ENCODE data around the gene DUSP14.
"Not testable (repeated sequence)": the region's sequence is repeated elsewhere in the genome, so short reads cannot be mapped to it uniquely, and the experiment has no call there.

DUSP14 gene

DNA sequence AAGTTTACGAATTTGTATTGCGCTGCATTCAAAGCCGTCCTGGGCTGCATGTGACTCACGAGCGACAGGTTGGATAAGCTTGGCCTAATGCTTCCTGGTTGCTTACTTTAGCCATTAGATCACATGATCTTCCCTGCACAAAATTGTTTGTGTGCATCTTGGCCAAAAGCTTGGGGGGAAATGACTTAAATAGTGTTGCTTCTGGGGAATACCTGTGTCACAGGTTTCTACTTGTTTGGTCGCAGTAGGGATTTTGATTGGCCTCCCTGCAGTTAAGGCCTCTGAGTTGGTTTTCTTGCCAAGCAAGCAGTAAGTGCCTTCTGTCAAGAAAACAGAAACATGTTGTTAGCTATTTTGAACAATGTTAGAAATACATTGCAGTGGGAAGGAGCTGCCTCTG, 39.6 kb upstream of the DUSP14 start:
- H3K9ac ChIP-seq = no peak overlapping the region
- no peaks in the 10 kb centered on the region for H3K4me1 ChIP-seq
- H2AFZ ChIP-seq = no peak overlapping the region
- H3K27me3 ChIP-seq (ENCODE audit: control insufficient read depth, insufficient read depth, low read length) = no peaks in the 10 kb centered on the region
- no peaks in the 10 kb centered on the region for H3K36me3 ChIP-seq (ENCODE audit: control insufficient read depth, insufficient read depth, low read length)
- no peak overlapping the region for H3K4me3 ChIP-seq (ENCODE audit: low read depth, low read length)
- H3K9me3 ChIP-seq (ENCODE audit: control insufficient read depth, low read length) = no peaks in the 10 kb centered on the region
- TF ChIP-seq, protein P1, sequence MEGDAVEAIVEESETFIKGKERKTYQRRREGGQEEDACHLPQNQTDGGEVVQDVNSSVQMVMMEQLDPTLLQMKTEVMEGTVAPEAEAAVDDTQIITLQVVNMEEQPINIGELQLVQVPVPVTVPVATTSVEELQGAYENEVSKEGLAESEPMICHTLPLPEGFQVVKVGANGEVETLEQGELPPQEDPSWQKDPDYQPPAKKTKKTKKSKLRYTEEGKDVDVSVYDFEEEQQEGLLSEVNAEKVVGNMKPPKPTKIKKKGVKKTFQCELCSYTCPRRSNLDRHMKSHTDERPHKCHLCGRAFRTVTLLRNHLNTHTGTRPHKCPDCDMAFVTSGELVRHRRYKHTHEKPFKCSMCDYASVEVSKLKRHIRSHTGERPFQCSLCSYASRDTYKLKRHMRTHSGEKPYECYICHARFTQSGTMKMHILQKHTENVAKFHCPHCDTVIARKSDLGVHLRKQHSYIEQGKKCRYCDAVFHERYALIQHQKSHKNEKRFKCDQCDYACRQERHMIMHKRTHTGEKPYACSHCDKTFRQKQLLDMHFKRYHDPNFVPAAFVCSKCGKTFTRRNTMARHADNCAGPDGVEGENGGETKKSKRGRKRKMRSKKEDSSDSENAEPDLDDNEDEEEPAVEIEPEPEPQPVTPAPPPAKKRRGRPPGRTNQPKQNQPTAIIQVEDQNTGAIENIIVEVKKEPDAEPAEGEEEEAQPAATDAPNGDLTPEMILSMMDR (IDR thresholded peaks at IDR 0.05) = no peak
- no peaks in the 10 kb centered on the region for H3K79me2 ChIP-seq
- no peak overlapping the region for H3K27ac ChIP-seq
- H3K4me2 ChIP-seq (ENCODE audit: low read length) = no peak overlapping the region

DNA sequence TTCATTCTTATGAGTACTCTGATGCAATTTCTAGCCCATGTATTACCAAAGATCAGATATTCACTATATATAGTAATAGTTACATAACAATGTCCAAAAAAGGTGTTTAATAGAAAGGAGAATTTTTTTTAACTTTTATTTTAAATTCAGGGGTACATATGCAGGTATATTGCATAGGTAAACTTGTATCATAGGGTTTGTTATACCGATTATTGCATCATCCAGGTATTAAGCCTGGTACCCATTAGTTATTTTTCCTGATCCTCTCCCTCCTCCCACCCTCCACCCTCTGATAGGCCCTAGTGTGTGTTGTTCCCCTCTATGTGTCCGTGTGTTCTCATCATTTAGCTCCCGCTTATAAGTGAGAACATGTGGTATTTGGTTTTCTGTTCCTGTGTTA, 31.9 kb upstream of the DUSP14 start:
- H3K79me2 ChIP-seq; H3K4me2 ChIP-seq (ENCODE audit: low read length); H3K9me3 ChIP-seq (ENCODE audit: control insufficient read depth, low read length); H3K27ac ChIP-seq; H3K27me3 ChIP-seq (ENCODE audit: control insufficient read depth, insufficient read depth, low read length); H3K36me3 ChIP-seq (ENCODE audit: control insufficient read depth, insufficient read depth, low read length); H2AFZ ChIP-seq; H3K9ac ChIP-seq; H3K4me3 ChIP-seq (ENCODE audit: low read depth, low read length); H3K4me1 ChIP-seq: not testable (repeated sequence)

DNA sequence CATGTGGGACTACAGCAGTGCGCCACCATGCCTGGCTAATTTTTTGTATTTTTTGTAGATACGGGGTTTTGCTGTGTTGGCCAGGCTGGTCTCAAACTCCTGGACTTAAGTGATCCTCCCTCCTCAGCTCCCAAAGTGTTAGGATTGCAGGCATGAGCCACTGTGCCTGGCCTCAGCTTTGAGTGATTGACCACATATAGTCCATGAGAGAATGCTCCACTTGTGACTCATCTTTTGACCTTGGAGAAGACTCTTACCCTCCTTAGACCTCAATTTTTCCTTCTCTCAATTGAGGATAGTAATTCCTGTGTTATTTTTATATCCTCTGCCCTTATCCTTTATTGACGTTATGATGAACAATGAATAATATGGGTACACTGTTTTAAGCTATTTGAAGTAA, 30.9 kb upstream of the DUSP14 start:
- no peak overlapping the region for H3K4me2 ChIP-seq (ENCODE audit: low read length)
- H3K27me3 ChIP-seq (ENCODE audit: control insufficient read depth, insufficient read depth, low read length) = no peaks in the 10 kb centered on the region
- H3K4me1 ChIP-seq = no peaks in the 10 kb centered on the region
- no peak overlapping the region for H2AFZ ChIP-seq
- no peak overlapping the region for H3K4me3 ChIP-seq (ENCODE audit: low read depth, low read length)
- TF ChIP-seq, protein P1 (IDR thresholded peaks at IDR 0.05) = no peak
- no peak overlapping the region for H3K27ac ChIP-seq
- H3K9ac ChIP-seq = no peak overlapping the region
- no peaks in the 10 kb centered on the region for H3K79me2 ChIP-seq
- no peaks in the 10 kb centered on the region for H3K36me3 ChIP-seq (ENCODE audit: control insufficient read depth, insufficient read depth, low read length)
- no peaks in the 10 kb centered on the region for H3K9me3 ChIP-seq (ENCODE audit: control insufficient read depth, low read length)

DNA sequence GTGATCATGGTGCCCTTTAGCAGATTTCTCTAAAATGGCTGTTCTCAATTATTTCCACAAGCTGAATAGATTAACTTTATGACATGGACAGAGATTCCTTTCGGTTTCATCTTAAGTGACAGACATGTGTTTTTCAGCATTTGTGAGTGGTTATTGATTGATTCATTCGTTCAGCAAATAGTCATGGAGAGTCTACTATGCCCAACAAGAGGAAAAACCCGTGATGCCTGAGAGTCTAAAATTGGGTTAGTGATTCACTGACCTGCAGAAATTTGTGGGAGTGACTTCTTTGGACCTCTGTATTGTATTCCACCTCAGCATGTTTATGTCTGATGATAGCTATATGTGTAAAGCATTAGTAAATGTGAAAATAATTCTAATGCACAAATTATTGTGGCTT, 28.0 kb upstream of the DUSP14 start:
- H3K4me1 ChIP-seq = no peaks in the 10 kb centered on the region
- no peak overlapping the region for H2AFZ ChIP-seq
- no peaks in the 10 kb centered on the region for H3K79me2 ChIP-seq
- H3K9me3 ChIP-seq (ENCODE audit: control insufficient read depth, low read length) = no peaks in the 10 kb centered on the region
- no peak overlapping the region for H3K4me2 ChIP-seq (ENCODE audit: low read length)
- no peak overlapping the region for H3K27ac ChIP-seq
- H3K9ac ChIP-seq = no peak overlapping the region
- TF ChIP-seq, protein P1 (IDR thresholded peaks at IDR 0.05) = no peak
- H3K4me3 ChIP-seq (ENCODE audit: low read depth, low read length) = no peak overlapping the region
- no peaks in the 10 kb centered on the region for H3K27me3 ChIP-seq (ENCODE audit: control insufficient read depth, insufficient read depth, low read length)
- H3K36me3 ChIP-seq (ENCODE audit: control insufficient read depth, insufficient read depth, low read length) = no peaks in the 10 kb centered on the region

DNA sequence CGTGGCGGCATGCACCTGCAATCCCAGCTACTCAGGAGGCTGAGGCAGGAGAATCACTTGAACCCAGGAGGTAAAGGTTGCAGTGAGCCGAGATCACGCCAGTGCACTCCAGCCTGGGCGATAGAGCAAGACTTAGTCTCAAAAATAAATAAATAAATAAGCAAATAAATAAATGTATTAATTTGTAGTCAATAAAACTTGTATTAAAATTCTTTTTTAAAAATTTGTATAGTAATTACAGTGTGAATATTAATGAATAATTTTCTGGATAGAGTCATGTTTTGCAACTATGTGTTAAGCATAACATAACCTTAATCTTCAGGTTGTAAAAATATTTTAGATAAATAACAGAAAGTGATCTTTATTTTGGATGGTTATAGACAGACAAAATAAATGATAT, 27.2 kb upstream of the DUSP14 start:
- Histone ChIP-seq H3K4me2 (ENCODE audit: low read length) (no peak overlapping the region), H3K27ac (no peak overlapping the region), H3K9me3 (ENCODE audit: control insufficient read depth, low read length) (no peaks in the 10 kb centered on the region), H3K27me3 (ENCODE audit: control insufficient read depth, insufficient read depth, low read length) (no peaks in the 10 kb centered on the region), H2AFZ (no peak overlapping the region), H3K79me2 (no peaks in the 10 kb centered on the region), H3K4me3 (ENCODE audit: low read depth, low read length) (no peak overlapping the region), H3K4me1 (no peaks in the 10 kb centered on the region), H3K9ac (no peak overlapping the region), H3K36me3 (ENCODE audit: control insufficient read depth, insufficient read depth, low read length) (no peaks in the 10 kb centered on the region)
- TF ChIP-seq, protein P1 (IDR thresholded peaks at IDR 0.05) = no peak

Data from parathyroid adenoma (tissue), 2 donors.